Measurements from ENCODE around the gene MACROD1. TPM values are rescaled to one million over a fixed set of nuclear protein-coding genes. Genes with fewer than 3 reads are reported as not detected.
A peak's percentile ranks its signal among the peaks of the same experiment; 100 is the strongest.
"Not testable (repeated sequence)": the region's sequence is repeated elsewhere in the genome, so short reads cannot be mapped to it uniquely, and the experiment has no call there.

The MACROD1 gene
- total RNA-seq, 1 donor from 2014 or later = 8.9 TPM

- no peak for DNase-seq (ENCODE audit: low spot score)
Measured at GRCh38 chr11:64058494-64058893, 107.4 kb downstream of the MACROD1 start.

GRCh38 chr11:64057890-64058289 lies 108.0 kb downstream of the MACROD1 start:
- no peak for DNase-seq (ENCODE audit: low spot score)

- DNase-seq (ENCODE audit: low spot score) = no peak
Measured at GRCh38 chr11:64056861-64057260, 109.1 kb downstream of the MACROD1 start.

GRCh38 chr11:64056213-64056785 lies 109.6 kb downstream of the MACROD1 start:
- peak; percentile 40 for DNase-seq (ENCODE audit: low spot score)

GRCh38 chr11:64055077-64055476 lies 110.8 kb downstream of the MACROD1 start:
- no peak for DNase-seq (ENCODE audit: low spot score)

- DNase-seq (ENCODE audit: low spot score) = peak; percentile 34
Measured at GRCh38 chr11:64053699-64054098, 112.2 kb downstream of the MACROD1 start.

GRCh38 chr11:64052938-64053622 lies 112.8 kb downstream of the MACROD1 start:
- DNase-seq (ENCODE audit: low spot score) = no peak

GRCh38 chr11:64052436-64052835 lies 113.5 kb downstream of the MACROD1 start:
- no peak for DNase-seq (ENCODE audit: low spot score)

GRCh38 chr11:64051297-64051696 lies 114.6 kb downstream of the MACROD1 start:
- no peak for DNase-seq (ENCODE audit: low spot score)

GRCh38 chr11:64049509-64049908 lies 116.4 kb downstream of the MACROD1 start:
- DNase-seq (ENCODE audit: low spot score) = no peak

GRCh38 chr11:64048042-64048854 lies 117.7 kb downstream of the MACROD1 start:
- no peak for DNase-seq (ENCODE audit: low spot score)

GRCh38 chr11:64047373-64047772 lies 118.5 kb downstream of the MACROD1 start:
- DNase-seq (ENCODE audit: low spot score) = not testable (repeated sequence)

- DNase-seq (ENCODE audit: low spot score) = no peak
Measured at GRCh38 chr11:64045700-64046099, 120.2 kb downstream of the MACROD1 start.

- no peak for DNase-seq (ENCODE audit: low spot score)
Measured at GRCh38 chr11:64044730-64045393, 121.1 kb downstream of the MACROD1 start.

GRCh38 chr11:64043545-64043944 lies 122.4 kb downstream of the MACROD1 start:
- DNase-seq (ENCODE audit: low spot score) = no peak

GRCh38 chr11:64042301-64042700 lies 123.6 kb downstream of the MACROD1 start:
- DNase-seq (ENCODE audit: low spot score) = no peak

GRCh38 chr11:64041846-64042245 lies 124.1 kb downstream of the MACROD1 start:
- DNase-seq (ENCODE audit: low spot score) = no peak

GRCh38 chr11:64040684-64041322 lies 125.1 kb downstream of the MACROD1 start:
- no peak for DNase-seq (ENCODE audit: low spot score)

- no peak for DNase-seq (ENCODE audit: low spot score)
Measured at GRCh38 chr11:64039012-64039665, 126.8 kb downstream of the MACROD1 start.

- no peak for DNase-seq (ENCODE audit: low spot score)
Measured at GRCh38 chr11:64038500-64038899, 127.4 kb downstream of the MACROD1 start.

- no peak for DNase-seq (ENCODE audit: low spot score)
Measured at GRCh38 chr11:64037027-64037634, 128.8 kb downstream of the MACROD1 start.
